ENCODE results near the gene NDUFA7.

The NDUFA7 gene

DNA sequence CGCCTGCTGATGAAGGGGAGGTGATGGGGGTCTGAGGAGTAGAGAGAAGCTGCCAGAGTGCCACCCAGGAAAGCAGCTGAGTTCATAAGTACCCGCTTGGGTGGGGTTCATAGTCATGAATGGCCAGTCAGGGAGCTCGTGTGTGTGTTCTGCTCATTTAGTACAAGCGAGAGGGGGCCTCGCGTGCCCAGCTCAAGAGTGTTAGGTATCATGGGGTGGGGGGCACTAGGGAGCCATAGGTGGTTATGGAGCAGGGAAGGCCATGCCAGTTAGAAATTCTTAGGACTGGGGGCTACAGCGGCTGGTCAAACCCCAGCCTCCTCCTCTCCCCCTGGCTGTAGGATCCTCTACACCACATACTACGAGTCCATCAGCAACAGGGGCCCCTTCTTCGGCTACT, 59.8 kb downstream of the NDUFA7 start:
- DNase-seq, result no peak
